ENCODE measurements around the gene MRPS14.
"Not testable (repeated sequence)": the region's sequence is repeated elsewhere in the genome, so short reads cannot be mapped to it uniquely, and the experiment has no call there.

Gene MRPS14

DNA sequence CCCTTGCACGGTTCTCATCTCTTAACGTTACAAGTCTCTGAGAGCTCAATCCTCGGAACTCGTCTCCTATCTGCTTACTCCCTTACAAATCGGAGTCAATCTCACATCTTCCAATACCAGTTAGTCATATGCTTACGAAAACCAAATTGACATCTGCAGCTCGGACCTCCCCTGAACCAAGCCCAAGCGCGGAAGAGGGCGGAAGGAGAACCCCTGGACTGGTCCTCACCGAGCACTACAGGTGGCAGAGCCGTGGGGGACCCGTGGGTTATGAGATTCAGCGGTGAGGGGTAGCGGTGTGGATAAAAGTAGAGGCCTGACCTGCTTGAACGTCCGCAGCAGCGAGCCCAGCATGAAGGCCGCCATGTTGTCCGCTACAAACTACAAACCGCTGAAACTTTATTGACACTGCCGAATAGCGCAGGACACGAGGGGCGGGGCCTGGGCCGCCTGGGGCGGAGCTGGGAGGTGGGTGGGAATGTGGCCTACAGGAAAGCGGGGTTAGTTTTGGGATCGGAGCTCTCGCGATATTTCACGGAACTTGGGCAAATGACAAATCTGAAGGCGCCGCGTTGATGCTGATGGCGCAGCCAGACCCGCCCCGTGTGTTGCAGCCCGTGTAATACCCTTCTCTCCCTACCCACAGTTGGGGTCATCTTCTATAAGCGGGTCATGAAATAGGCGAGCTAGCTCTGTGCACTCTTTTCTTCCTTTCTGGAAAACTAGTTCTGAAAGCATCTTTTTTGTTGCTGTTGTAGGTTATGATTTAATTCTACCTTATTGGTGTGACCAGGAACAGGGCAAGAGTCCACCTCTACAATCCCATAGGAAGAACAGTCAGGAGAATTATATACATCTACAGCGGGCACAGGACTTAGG, at the start of gene MRPS14:
Gene MRPS14, minus strand, starts transcription at position 383 of the 879 bp plus-strand sequence. Its CDS starts 17 bp downstream, at position 366.
- peak; percentile 92 for DNase-seq

GRCh38 chr1:175072099-175072951, 49.1 kb upstream of the MRPS14 start:
- no peak for DNase-seq

DNA sequence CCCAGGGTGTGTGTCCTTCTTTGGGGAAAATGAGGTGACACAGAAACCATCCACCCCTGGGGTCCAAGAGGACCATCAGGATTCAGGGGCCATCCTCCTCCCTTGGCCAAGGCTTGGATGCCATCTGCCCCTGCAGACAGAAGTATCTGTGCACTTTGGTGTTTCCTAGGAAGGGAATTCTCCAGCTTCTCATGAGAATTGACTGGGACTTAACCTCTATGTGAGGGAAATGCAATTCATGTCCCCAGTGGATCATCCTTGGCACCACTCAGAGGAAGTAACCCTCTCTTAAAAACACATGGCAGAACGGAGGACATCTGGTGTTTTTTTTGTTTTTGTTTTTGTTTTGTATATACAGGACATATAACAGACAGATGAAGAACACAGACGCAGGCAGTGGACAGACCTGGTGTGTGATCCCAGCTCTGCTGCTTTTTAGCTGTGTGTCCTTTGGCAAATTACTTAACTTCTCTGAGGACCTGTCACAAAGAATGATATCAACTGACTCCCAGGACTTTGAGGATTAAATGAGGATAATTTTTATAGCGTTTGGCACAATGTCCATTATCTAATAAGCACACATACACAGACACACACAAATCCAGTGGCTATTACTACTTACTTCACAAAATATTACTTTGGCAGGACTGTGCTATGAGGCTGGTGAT, 48.2 kb upstream of the MRPS14 start:
- DNase-seq = no peak

DNA sequence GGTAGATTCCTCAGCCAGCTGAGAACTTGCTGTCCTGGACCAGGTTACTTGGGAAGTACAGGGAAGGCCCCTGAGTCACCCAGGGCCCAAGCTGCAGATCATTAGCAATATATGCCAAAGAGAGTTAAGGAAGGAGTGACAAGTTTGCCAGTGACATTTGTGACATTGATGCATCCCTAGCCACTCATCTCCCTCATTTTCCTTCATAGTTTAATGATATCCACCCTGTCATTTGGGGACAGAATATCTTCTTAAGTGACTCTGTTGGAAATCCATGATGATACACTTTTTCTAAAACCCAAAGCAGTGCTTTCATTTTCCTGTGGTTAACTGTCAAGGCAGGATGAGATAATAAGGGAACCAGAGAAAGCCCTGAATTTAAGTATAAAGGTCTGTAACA, 47.6 kb upstream of the MRPS14 start:
- no peak for DNase-seq

GRCh38 chr1:175067362-175068106, 44.3 kb upstream of the MRPS14 start, which contains the start of gene TNN:
TSS of gene TNN (plus strand) at chr1:175067833. CDS start at chr1:175077419, 9,586 bp downstream.
- DNase-seq = no peak

- no peak for DNase-seq
These were observed 39.6 kb upstream of the MRPS14 start for GRCh38 chr1:175062858-175063257.

DNA sequence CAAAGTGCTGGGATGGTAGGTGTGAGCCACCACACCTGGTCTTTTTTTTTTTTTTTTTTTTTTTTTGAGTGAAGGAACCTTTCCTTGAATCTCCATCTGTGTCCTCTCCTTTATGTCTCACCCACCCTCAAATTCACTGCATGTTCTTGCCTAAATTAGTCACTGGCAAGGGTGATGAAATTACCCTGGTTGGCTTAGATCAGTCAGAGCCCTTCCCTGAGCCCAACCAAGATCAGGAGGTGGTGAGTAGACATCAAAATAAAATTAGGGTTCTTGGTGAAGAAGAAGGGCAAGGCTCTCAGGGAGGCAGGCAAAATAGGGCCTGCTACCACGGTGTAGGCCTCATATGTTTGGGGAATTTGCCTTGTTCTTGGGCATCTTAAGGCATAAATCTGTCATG, 39.1 kb upstream of the MRPS14 start:
- no peak for DNase-seq

DNA sequence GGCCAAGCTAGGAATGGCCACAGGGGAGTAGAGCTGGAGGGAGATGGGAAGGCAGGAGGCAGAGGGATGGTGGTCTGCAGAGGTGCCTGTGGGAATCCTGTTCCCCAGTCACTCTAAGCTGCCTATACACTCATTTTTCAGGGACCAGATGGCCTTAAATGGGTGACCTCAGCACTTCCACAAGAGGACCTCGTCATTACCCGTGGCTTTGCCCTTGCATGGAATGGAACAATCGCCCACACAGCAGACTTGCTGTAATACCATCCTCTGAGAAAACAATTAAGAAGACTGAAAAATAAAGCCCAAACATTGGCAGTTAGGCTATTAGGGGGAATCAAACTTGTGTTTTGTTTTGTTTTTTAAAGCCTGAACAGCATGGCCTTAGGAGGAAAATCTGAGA, 31.5 kb upstream of the MRPS14 start:
- DNase-seq = no peak

- DNase-seq = no peak
These were observed 27.8 kb upstream of the MRPS14 start for GRCh38 chr1:175050992-175051391.

DNA sequence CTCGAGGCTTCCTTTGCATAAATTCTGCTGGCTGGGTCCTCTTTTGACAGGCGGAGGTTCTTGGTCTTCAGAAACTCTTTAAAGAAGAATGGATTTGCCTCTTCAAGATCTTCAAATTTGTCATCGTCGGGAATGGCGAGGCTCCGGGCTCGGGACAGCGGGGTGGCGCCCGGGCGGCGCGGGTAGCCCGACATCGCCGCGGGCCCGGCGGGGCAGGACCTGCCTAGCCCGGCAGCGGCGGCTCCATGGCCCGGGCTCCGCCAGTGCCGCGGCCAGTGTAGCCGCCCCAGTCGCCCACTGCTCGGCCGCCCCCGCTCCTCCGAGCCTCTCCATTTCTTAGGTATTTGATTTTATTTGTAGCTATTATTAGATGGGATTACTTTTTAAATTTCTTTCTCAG, 22.3 kb upstream of the MRPS14 start:
- DNase-seq = no peak

- no peak for DNase-seq
These were observed 21.9 kb upstream of the MRPS14 start for GRCh38 chr1:175045097-175045496.

DNA sequence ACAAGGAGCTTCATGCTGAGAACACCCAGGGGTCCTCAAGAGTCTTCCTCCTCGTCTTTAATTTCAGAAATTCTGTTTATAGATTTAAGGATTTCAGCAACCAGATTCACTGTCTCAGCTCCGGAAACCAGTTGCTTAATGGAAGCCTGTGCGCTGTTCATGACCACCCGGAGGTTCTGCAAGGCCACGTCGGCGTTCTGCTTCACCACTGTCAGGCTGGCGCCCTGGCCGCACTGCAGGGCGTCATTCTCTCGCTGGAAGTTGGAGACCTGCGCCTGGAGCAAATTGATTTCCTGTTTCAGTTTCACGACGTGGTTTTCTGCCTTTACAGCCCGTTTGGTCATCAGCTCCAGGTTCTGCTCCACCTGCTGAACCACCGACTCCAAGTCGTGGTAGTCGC, 21.4 kb upstream of the MRPS14 start:
- DNase-seq = not testable (repeated sequence)

- no peak for DNase-seq
These were observed 20.6 kb upstream of the MRPS14 start for GRCh38 chr1:175043824-175044223.

GRCh38 chr1:175042650-175043049, 19.4 kb upstream of the MRPS14 start:
- no peak for DNase-seq

DNA sequence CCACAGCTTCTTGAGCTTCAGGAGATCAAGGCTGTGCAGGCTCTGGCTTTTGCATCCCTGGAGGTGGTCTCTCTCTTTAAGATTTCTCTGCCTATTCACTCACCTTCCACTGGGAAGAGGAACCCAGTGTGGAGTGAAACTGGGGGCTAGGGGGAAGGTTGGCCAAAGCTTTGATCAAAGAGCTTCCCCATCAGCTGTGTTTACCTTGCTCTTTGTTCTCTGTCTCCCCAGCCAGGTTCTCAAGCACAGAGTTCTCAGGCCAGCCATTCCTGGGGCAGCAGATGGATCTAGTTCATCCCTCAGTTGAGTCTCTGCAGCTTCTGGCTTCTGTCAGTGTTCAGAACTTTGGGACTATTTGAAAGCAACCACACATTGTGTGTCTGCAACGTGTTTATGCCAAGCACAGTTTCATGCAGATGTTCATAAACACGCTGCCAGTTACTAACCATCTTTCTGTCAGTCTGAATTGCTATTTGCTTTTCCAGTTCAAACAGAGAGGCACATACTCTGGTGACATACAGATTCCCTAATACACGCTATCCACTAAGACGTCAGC, 17.2 kb upstream of the MRPS14 start:
- no peak for DNase-seq

- DNase-seq = no peak
These were observed 14.2 kb upstream of the MRPS14 start for GRCh38 chr1:175037416-175037815.

GRCh38 chr1:175036476-175036875, 13.3 kb upstream of the MRPS14 start:
- no peak for DNase-seq

- no peak for DNase-seq
These were observed 12.6 kb upstream of the MRPS14 start for GRCh38 chr1:175035865-175036264.

- no peak for DNase-seq
These were observed 11.6 kb upstream of the MRPS14 start for GRCh38 chr1:175034775-175035174.

- no peak for DNase-seq
These were observed 10.7 kb upstream of the MRPS14 start for GRCh38 chr1:175033953-175034352.

DNA sequence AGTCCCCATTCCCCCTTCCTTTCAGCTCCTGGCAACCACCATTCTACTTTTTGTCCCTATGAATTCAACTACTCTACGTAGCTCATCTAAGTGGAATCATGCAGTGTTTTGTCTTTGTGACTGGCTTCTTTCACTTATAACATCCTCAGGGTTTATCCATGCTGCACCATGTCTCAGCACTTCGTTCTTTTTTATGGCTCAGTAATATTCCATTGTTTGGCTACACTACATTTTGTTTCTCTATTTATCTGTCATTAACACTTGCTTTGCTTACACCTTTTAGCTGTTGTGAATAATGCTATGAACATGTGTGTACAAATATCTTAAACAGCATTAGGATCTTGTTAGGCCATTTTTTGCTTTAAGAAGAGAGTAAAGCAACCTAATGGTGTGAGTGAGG, 1.5 kb upstream of the MRPS14 start:
- DNase-seq = no peak

GRCh38 chr1:175023922-175024242, 657 bp upstream of the MRPS14 start:
- not testable (repeated sequence) for DNase-seq

Data from NCI-H2081 treated with DMSO at 0.1 percent for 48 hours (cell line).